Neuronal stem cell (in vitro differentiated cells): ENCODE results near the gene SSH3.

ENCODE experiments used
- DNase-seq: peaks from one replicate; pipeline ENCODE4 v3.0.0-alpha.2; 2013; ENCODE audit warnings: low spot score
- H2AFZ ChIP-seq: one replicate; pipeline ENCODE4 v1.6.1; 2013; ENCODE audit warnings: mild to moderate bottlenecking, low read length, inconsistent platforms
- H2AK5ac ChIP-seq: 2 replicates; pipeline ENCODE4 v1.6.1; 2013; ENCODE audit warnings: low read depth, mild to moderate bottlenecking, inconsistent platforms, low read length, moderate library complexity, mixed read lengths
- H2BK120ac ChIP-seq: 2 replicates; pipeline ENCODE4 v1.6.1; 2013; ENCODE audit warnings: low read depth, mild to moderate bottlenecking, inconsistent platforms, low read length, moderate library complexity, mixed read lengths
- H2BK12ac ChIP-seq: one replicate; pipeline ENCODE4 v1.6.1; 2013; ENCODE audit warnings: low read length, inconsistent platforms
- H2BK15ac ChIP-seq: 2 replicates; pipeline ENCODE4 v1.6.1; 2013; ENCODE audit warnings: mild to moderate bottlenecking, low read length, inconsistent platforms, mixed read lengths
- H2BK5ac ChIP-seq: one replicate; pipeline ENCODE4 v1.6.1; 2013; ENCODE audit warnings: inconsistent platforms, mild to moderate bottlenecking, low read length, moderate library complexity
- H3K14ac ChIP-seq: one replicate; pipeline ENCODE4 v1.6.1; 2013; ENCODE audit warnings: low read length, inconsistent platforms
- H3K18ac ChIP-seq: 2 replicates; pipeline ENCODE4 v1.6.1; 2013; ENCODE audit warnings: low read length, inconsistent platforms
- H3K23ac ChIP-seq: 2 replicates; pipeline ENCODE4 v1.6.1; 2013; ENCODE audit warnings: low read depth, mild to moderate bottlenecking, mixed read lengths, low read length, inconsistent platforms; ENCODE audit not compliant: poor library complexity
- H3K27ac ChIP-seq: replicated peaks from 3 replicates; pipeline ENCODE4 v1.5.1; 2013; ENCODE audit warnings: low read length, inconsistent platforms
- H3K27me3 ChIP-seq, 3 experiments: 2 replicates each; pipeline ENCODE4 v1.6.1; 2013; ENCODE audit warnings: low read length in 3 of 3, mild to moderate bottlenecking in 2 of 3, inconsistent platforms in 1 of 3, low read depth in 1 of 3, mixed read lengths in 1 of 3, moderate library complexity in 1 of 3; ENCODE audit not compliant: control insufficient read depth in 3 of 3, insufficient read depth in 3 of 3
- H3K36me3 ChIP-seq, 2 donors: replicated peaks in 1 of 2; 2 replicates each; pipeline ENCODE4 v1.6.1; 2013; ENCODE audit warnings: low read length in 2 of 2; ENCODE audit not compliant: control insufficient read depth in 2 of 2, insufficient read depth in 2 of 2
- H3K4ac ChIP-seq: 2 replicates; pipeline ENCODE4 v1.6.1; 2013; ENCODE audit warnings: inconsistent platforms, mild to moderate bottlenecking, low read length, moderate library complexity
- H3K4me1 ChIP-seq, 2 donors: 1 replicate in 1 of 2; 2 replicates in 1 of 2; pipeline ENCODE4 v1.6.1; 2013; ENCODE audit warnings: low read length in 2 of 2, low read depth in 1 of 2; ENCODE audit not compliant: control insufficient read depth in 2 of 2, insufficient read depth in 1 of 2
- H3K4me2 ChIP-seq: one replicate; pipeline ENCODE4 v1.6.1; 2013; ENCODE audit warnings: mild to moderate bottlenecking, low read length, inconsistent platforms; ENCODE audit not compliant: insufficient read depth, poor library complexity, severe bottlenecking
- H3K4me3 ChIP-seq, 2 donors: 2 replicates each; pipeline ENCODE4 v1.5.1; 2013; ENCODE audit warnings: low read length in 2 of 2, mild to moderate bottlenecking in 2 of 2, inconsistent platforms in 1 of 2, moderate library complexity in 1 of 2
- H3K79me1 ChIP-seq: one replicate; pipeline ENCODE4 v1.6.1; 2013; ENCODE audit warnings: low read depth, mild to moderate bottlenecking, inconsistent platforms, low read length, moderate library complexity
- H3K9ac ChIP-seq: one replicate; pipeline ENCODE4 v1.6.1; 2013; ENCODE audit warnings: mild to moderate bottlenecking, low read depth, low read length, inconsistent platforms; ENCODE audit not compliant: poor library complexity
- H3K9me3 ChIP-seq, 2 donors: replicated peaks in 1 of 2; 2 replicates each; pipeline versions ENCODE3 to v1.6.1; 2013; ENCODE audit warnings: low read length in 2 of 2, mild to moderate bottlenecking in 2 of 2, inconsistent platforms in 1 of 2, low read depth in 1 of 2, mixed read lengths in 1 of 2, moderate library complexity in 1 of 2; ENCODE audit not compliant: control insufficient read depth in 2 of 2, insufficient read depth in 1 of 2
- H4K8ac ChIP-seq: one replicate; pipeline ENCODE4 v1.6.1; 2013; ENCODE audit warnings: low read depth, mild to moderate bottlenecking, inconsistent platforms, low read length, moderate library complexity
- H4K91ac ChIP-seq: one replicate; pipeline ENCODE4 v1.6.1; 2013; ENCODE audit warnings: low read length, low read depth, mild to moderate bottlenecking, inconsistent platforms; ENCODE audit not compliant: poor library complexity
- WGBS, 2 donors: extraction: QIAGEN DNeasy Blood & Tissue Kit; methylation state at CpG; one replicate each; pipeline ENCODE4 v1.1.7; 2013; ENCODE audit warnings: missing lambda C conversion rate in 2 of 2, mixed read lengths in 1 of 2; ENCODE audit not compliant: insufficient read length in 2 of 2, insufficient replicate concordance in 1 of 2; ENCODE audit errors: extremely low coverage in 2 of 2; 5-methylcytosine and 5-hydroxymethylcytosine counted together

Gene SSH3

DNA sequence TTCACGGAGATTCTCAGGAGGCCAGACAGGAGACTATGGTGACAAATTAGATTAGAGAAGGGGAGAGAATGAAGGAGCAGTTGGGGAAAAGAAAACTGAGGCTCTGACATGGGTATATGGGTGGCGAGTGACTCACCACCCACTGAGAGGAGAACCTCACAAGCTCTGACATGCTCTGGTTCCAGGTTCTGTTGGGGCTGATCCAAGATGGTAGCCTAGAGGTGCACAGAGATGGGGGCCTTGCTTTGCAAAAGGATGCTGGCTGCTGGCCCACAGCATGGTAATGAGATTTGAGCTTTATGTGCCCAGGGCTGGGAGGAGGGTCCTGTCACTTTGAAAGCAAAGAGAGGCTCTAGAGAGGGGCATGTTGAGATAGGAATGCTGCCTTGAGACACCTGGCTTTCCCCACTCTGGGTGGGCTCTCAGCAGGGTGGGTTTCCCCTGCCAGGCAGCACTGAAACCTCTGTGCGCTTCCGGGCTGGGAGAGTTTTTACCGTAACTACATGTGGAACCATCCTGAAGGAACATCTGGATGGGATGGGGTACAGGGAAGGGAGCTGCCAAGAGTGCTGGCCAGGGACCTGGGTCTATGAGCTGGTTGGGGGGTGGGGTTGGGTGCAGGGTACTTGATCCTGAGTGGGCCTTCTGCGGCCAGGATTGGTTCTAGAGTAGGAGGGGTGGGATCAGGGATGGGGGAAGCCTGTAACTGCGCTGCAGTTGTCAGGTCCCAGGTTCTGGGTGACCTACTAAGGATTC is 38.3 kb upstream of the SSH3 start:
- H3K4me3 ChIP-seq = no peak overlapping the region
- DNase-seq = no peak
- H3K79me1 ChIP-seq = peaks cover 16% of the 10 kb centered on the region
- H3K23ac ChIP-seq = no peak overlapping the region
- no peak overlapping the region for H2BK15ac ChIP-seq
- H3K9me3 ChIP-seq = no peaks in the 10 kb centered on the region
- H3K27me3 ChIP-seq = peaks cover 0 to 20% (median 0%) of the 10 kb centered on the region in 3 experiments
- no peak overlapping the region for H3K9ac ChIP-seq
- H3K4me1 ChIP-seq = peaks cover 16 to 33% of the 10 kb centered on the region in 2 donors
- H2AFZ ChIP-seq = no peak overlapping the region
- H2BK12ac ChIP-seq = no peak overlapping the region
- no peak overlapping the region for H2BK5ac ChIP-seq
- H3K27ac ChIP-seq = no peak overlapping the region
- H4K8ac ChIP-seq = no peak overlapping the region
- WGBS, 2 donors = no CpG with 5 or more reads among the region's 7 CpGs
- H3K4ac ChIP-seq = no peak overlapping the region
- no peak overlapping the region for H3K18ac ChIP-seq
- no peak overlapping the region for H3K4me2 ChIP-seq
- H2BK120ac ChIP-seq = no peak overlapping the region
- no peak overlapping the region for H4K91ac ChIP-seq
- H3K14ac ChIP-seq = no peak overlapping the region
- peaks cover 7 to 22% of the 10 kb centered on the region in 2 donors for H3K36me3 ChIP-seq
- H2AK5ac ChIP-seq = no peak overlapping the region

DNA sequence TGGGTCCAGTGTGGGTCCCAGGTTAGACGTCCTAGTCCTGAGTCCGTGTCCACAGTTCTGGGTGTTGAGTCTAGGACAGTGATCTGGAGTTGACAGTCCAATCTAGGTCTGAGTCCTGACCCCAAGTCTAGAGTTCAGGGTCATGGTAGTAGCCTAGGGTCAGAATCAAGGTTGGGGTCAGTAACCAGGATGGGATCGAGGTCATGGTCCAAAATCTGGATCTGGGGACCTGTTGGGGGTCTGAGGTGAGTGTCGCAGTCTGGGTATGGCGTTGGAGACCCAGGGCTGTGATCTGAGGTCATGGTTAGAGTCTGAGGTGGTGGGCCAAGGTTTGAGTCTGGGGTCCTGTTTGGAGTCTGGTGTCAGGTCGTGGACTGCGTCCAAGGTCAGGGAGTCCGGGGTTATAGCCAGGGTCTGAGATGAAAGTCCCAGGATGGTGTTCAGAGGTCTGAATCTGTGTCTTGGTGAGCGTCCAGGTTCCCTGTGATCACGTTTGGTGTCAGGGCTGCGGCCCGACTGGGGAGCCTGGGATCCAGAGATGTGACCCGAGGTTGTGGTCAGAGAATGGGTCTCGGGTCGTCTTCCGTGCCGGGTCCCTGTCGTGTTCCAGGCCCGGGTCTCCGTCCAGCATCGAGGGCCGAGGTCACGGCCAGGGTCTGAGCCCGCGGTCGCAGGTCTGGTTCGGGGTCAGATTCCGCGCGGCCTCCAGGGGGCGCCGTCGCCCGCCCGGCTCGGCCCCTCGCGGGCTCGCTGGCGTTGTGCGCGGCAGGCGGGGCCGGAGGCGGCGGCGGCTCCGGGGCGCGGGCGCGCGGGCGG is 37.5 kb upstream of the SSH3 start:
- Histone ChIP-seq H3K4ac (no peak overlapping the region), H2BK15ac (no peak overlapping the region), H3K9ac (no peak overlapping the region), H3K9me3 (no peaks in the 10 kb centered on the region), H3K14ac (no peak overlapping the region), H3K18ac (no peak overlapping the region), H3K27me3 (peaks cover 0 to 20% (median 0%) of the 10 kb centered on the region in 3 experiments), H3K4me3 (peak overlapping the region in 1 of 2 donors; percentile 73), H2BK12ac (no peak overlapping the region), H4K91ac (no peak overlapping the region), H2AFZ (peak overlapping the region; percentile 85), H3K36me3 (peaks cover 7 to 22% of the 10 kb centered on the region in 2 donors), H3K4me2 (no peak overlapping the region), H3K79me1 (peaks cover 16% of the 10 kb centered on the region), H2BK5ac (no peak overlapping the region), H4K8ac (no peak overlapping the region), H3K4me1 (peaks cover 24 to 41% of the 10 kb centered on the region in 2 donors), H3K23ac (no peak overlapping the region), H2AK5ac (no peak overlapping the region), H2BK120ac (no peak overlapping the region), H3K27ac (no peak overlapping the region)
- DNase-seq = peak; percentile 70
- WGBS, 2 donors = no CpG with 5 or more reads among the region's 54 CpGs

DNA sequence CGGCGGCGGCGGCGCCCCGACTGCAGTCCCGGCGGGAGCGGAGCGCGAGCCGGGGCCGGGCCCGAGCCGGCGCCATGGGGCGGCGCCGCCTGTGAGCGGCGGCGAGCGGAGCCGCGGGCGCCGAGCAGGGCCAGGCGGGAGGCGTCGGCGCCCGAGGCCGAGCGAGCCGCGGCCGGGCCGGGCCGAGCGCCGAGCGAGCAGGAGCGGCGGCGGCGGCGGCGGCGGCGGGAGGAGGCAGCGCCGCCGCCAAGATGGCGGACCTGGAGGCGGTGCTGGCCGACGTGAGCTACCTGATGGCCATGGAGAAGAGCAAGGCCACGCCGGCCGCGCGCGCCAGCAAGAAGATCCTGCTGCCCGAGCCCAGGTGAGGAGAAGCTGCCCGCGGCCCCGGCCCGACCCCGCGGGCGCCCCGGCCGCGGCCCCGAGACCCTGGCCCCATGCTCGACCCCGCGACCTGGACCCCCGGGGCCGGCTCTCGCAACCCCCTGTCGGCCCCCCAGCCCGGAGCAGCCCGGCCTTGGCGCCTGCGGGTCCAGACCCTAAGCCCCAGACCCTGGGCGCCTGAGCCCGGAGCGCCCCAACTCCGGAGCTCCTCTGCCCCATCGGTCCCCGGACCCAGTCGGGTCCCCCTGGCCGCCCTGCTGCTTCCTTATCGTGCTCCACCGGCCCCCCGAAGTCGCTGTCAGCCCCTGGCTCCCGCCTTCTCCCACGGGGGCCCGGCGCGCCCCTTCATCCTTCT is 36.7 kb upstream of the SSH3 start, which contains the start of gene GRK2:
TSS of gene GRK2 (plus strand) at position 25 of the 739 bp plus-strand sequence. CDS start at position 252, 227 bp downstream.
- peaks cover 16% of the 10 kb centered on the region for H3K79me1 ChIP-seq

More for the DNA sequence above, 36.7 kb upstream of the SSH3 start, which contains the start of gene GRK2:
- no CpG with 5 or more reads among the region's 103 CpGs for WGBS, 2 donors
- H3K27me3 ChIP-seq = peaks cover 0 to 19% (median 0%) of the 10 kb centered on the region in 3 experiments
- H3K4me3 ChIP-seq = peak within 1 kb of the TSS; percentile 73 to 89
- no peak for DNase-seq
- no peak within 1 kb of the TSS for H3K27ac ChIP-seq
- H2BK5ac ChIP-seq = no peak within 1 kb of the TSS
- peak within 1 kb of the TSS; percentile 28 for H2AK5ac ChIP-seq
- H3K9me3 ChIP-seq = no peaks in the 10 kb centered on the region
- peak within 1 kb of the TSS; percentile 95 for H3K18ac ChIP-seq
- H4K8ac ChIP-seq = no peak within 1 kb of the TSS
- peaks cover 7 to 22% of the 10 kb centered on the region in 2 donors for H3K36me3 ChIP-seq
- no peak within 1 kb of the TSS for H3K14ac ChIP-seq
- H2BK120ac ChIP-seq = no peak within 1 kb of the TSS
- H3K4me2 ChIP-seq = peak within 1 kb of the TSS; percentile 74
- H3K4ac ChIP-seq = no peak within 1 kb of the TSS
- no peak within 1 kb of the TSS for H2BK12ac ChIP-seq
- peak within 1 kb of the TSS; percentile 6 for H3K23ac ChIP-seq
- H3K4me1 ChIP-seq = peaks cover 25 to 44% of the 10 kb centered on the region in 2 donors
- no peak within 1 kb of the TSS for H2BK15ac ChIP-seq
- peak within 1 kb of the TSS; percentile 85 for H2AFZ ChIP-seq
- H3K9ac ChIP-seq = peak within 1 kb of the TSS; percentile 52
- H4K91ac ChIP-seq = no peak within 1 kb of the TSS
